Measurements from ENCODE around the gene MYO6.

DNA sequence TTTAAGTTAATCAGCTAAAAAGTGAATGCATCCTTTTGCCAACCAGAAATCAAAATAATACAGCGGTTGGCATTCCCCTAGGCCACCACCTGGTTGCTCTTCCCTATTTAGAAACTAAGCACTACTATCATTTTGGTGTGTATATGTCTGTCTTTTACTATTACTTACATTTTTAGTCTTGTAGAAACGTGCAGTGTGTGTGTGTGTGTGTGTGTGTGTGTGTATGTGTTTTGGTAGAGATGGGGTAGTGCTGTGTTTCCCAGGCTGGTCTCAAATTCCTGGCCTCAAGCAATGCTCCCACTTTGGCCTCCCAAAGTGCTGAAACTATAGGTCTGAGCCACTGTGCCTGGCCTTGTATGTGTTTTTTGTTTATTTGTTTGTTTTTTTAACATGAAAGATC, 27.4 kb downstream of the MYO6 start:
- TF ChIP-seq POLR2AphosphoS5 (IDR thresholded peaks at IDR 0.05; ENCODE audit: low read depth, low read length) (no peak), POLR2A (IDR thresholded peaks at IDR 0.05; ENCODE audit: low read depth, low read length) (no peak), TAF1 (IDR thresholded peaks at IDR 0.05; ENCODE audit: borderline replicate concordance, low read depth, low read length) (no peak)

All from GM12892 (cell line).